AG04449 (cell line): ENCODE results near the gene AEBP2.
"Not testable (repeated sequence)": the region's sequence is repeated elsewhere in the genome, so short reads cannot be mapped to it uniquely, and the experiment has no call there.

Experiments used
- CTCF ChIA-PET: fragments of 350-600 bp; formaldehyde crosslinking; extraction: SDS; loops from one replicate; lab custom pipeline; 2021; ENCODE audit warnings: antibody characterized with exemption; lab: Yijun Ruan, JAX
- POLR2A ChIA-PET: fragments of 400-600, 350-600 bp; formaldehyde crosslinking; extraction: SDS; loops from one replicate; lab custom pipeline; 2020; ENCODE audit warnings: antibody characterized with exemption, inconsistent platforms; lab: Yijun Ruan, JAX
- DNase-seq: peaks from one replicate; pipeline ENCODE4 v3.0.0-alpha.2; 2010; ENCODE audit warnings: low read depth, low spot score
- H3K4me3 ChIP-seq: 2 replicates; pipeline ENCODE4 v1.5.1; 2011; ENCODE audit warnings: low read depth, mild to moderate bottlenecking, control low read depth, low read length
- TF ChIP-seq, protein P1 (sequence below): IDR thresholded peaks from one replicate; pipeline ENCODE4 v1.5.1; 2011; ENCODE audit warnings: mild to moderate bottlenecking, moderate library complexity, low read length, control low read depth, inconsistent platforms; ENCODE audit not compliant: insufficient read depth; ENCODE audit errors: missing control alignments

Gene AEBP2

DNA sequence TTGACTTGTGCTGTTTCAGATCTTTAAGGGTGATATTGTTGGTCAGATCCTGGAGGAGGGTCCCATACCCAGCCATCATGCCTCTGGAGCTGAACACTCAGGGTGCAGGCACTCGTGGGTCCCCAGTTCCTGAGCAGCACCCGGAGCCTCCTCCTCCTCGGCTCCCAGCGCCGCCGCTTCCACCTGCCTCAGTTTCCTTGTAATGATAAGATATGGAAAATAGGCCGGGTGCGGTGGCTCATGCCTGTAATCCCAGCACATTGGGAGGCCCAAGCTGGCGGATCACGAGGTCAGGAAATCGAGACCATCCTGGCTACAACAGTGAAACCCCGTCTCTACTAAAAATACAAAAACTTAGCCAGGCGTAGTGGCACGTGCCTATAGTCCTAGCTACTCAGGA, 20.2 kb upstream of the AEBP2 start:
- H3K4me3 ChIP-seq = no peak overlapping the region
- POLR2A ChIA-PET = no interaction called here
- TF ChIP-seq, protein P1, sequence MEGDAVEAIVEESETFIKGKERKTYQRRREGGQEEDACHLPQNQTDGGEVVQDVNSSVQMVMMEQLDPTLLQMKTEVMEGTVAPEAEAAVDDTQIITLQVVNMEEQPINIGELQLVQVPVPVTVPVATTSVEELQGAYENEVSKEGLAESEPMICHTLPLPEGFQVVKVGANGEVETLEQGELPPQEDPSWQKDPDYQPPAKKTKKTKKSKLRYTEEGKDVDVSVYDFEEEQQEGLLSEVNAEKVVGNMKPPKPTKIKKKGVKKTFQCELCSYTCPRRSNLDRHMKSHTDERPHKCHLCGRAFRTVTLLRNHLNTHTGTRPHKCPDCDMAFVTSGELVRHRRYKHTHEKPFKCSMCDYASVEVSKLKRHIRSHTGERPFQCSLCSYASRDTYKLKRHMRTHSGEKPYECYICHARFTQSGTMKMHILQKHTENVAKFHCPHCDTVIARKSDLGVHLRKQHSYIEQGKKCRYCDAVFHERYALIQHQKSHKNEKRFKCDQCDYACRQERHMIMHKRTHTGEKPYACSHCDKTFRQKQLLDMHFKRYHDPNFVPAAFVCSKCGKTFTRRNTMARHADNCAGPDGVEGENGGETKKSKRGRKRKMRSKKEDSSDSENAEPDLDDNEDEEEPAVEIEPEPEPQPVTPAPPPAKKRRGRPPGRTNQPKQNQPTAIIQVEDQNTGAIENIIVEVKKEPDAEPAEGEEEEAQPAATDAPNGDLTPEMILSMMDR = no peak
- DNase-seq = no peak
- CTCF ChIA-PET = no interaction called here

DNA sequence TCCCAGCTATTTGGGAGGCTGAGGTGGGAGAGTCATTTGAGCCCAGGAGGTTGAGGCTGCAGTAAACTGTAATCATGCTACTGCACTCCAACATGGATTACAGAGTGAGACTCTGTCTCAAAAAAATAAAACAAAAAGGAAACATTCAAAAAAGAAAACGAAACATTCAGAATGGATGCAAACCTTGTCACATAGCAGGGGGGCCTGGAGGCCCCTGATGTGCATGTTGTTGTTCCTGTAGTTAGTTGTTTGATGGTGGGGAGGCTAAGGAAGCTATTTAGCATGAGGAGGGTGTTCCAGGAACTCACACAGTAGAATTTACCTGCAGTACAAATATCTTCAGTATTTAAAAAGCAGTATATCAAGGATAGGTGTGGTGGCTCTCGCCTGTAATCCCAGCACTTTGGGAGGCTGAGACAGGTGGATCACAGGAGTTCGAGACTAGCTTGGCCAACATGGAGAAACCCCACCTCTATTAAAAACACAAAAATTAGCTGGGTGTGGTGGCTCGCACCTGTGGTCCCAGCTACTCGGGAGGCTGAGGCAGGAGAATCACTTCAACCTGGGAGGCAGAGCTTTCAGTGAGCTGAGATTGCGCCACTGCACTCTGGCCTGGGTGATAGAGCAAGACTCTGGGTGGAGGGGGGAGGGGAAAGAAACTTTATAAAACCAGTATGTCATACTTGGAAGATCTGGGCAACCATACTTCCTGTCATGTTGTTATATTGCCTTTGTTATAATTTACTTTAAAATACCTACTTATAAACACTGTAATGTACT, 17.6 kb upstream of the AEBP2 start:
- ChIA-PET POLR2A (no interaction called here), CTCF (no interaction called here)
- no peak for DNase-seq
- TF ChIP-seq, protein P1 = no peak
- no peak overlapping the region for H3K4me3 ChIP-seq

DNA sequence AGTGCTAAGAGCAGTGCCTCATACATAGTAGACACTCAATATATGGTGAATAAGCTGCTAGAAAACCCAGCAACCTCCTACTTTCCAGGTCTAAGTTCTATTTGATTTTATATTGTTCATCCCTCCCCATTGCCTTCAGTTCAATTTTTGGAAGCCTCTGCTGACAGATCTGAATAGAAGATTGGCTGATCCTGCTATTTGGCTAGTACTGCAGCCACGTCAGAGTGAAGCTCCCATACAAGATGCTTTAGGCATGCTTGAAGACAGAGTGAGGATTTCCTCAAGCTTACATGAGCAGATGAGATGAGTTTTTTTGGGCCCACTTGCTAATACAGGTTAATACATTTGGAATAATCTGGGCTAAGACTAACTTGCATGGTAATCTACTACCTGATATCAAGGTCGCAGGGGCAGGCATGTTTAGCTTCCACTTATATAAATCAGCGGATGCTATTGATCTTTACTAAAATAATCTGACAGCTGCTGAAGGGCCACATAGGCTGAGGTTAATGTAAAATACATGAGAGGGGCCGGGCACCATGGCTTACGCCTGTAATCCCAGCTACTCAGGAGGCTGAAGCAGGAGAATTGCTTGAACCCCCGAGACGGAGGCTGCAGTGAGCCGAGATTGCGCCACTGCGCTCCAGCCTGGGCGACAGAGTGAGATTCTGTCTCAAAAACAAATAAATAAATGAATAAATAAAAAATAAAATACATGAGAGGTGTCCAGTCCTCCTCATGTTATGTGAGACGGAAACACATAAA, 15.9 kb upstream of the AEBP2 start:
- no peak overlapping the region for H3K4me3 ChIP-seq
- ChIA-PET CTCF (interaction anchor here (1.0 kb wide), 1 partner anchor 14 kb away, joined by 3 read pairs; no protein-coding TSS in a partner anchor), POLR2A (no interaction called here)
- TF ChIP-seq, protein P1 = no peak
- DNase-seq = no peak

DNA sequence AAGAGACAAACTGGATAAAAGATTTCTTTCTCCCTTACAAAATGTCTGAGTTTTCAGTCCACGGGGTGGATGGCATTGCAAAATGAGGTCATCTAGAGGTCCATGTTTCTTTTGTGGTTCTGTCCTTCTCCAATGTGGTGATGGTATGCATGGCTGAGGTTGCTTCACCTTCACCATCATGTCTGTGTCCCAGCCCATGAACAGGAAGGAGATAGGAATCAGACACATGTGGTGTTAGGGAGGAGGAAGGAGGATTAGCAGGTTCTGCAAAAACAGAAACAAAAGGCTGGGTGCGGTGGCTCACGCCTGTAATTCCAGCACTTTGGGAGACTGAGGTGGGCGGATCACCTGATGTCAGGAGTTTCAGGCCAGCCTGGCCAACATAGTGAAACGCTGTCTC, 11.0 kb upstream of the AEBP2 start:
- no peak overlapping the region for H3K4me3 ChIP-seq
- ChIA-PET CTCF (interaction anchor here (1.0 kb wide), 1 partner anchor 79 kb away, joined by 3 read pairs; no protein-coding TSS in a partner anchor), POLR2A (no interaction called here)

DNA sequence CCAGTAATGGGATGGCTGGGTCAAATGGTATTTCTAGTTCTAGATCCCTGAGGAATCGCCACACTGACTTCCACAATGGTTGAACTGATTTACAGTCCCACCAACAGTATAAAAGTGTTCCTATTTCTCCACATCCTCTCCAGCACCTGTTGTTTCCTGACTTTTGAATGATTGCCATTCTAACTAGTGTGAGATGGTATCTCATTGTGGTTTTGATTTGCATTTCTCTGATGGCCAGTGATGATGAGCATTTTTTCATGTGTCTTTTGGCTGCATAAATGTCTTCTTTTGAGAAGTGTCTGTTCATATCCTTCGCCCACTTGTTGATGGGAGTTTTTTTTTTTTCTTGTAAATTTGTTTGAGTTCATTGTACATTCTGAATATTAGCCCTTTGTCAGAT, 9.8 kb upstream of the AEBP2 start:
- DNase-seq = not testable (repeated sequence)

More for the DNA sequence above, 11.0 kb upstream of the AEBP2 start:
- TF ChIP-seq, protein P1 = no peak
- DNase-seq = no peak

DNA sequence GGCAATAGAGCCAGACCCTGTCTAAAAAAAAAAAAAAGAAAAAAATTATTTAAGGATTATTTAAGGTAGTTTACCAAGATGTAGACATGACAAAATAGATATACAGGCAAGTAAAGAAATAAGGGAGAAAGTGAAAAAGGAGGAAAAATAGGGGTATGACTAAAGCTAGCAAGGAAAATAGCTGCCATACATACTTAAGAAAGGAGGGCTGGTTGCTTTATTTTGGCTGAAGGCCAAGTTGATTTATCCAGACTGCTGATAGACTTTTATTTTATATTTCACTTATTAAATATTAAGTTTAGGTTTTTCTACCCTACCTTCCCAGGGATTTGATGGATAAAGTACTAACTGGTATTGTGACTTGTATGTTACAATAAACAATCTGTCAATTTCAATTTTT, 8.3 kb upstream of the AEBP2 start:
- POLR2A ChIA-PET = interaction anchor here (0.6 kb wide), 1 partner anchor 37 kb away, joined by 3 read pairs; no protein-coding TSS in a partner anchor
- no peak overlapping the region for H3K4me3 ChIP-seq
- DNase-seq = no peak
- CTCF ChIA-PET = no interaction called here
- TF ChIP-seq, protein P1 = no peak

More for the DNA sequence above, 9.8 kb upstream of the AEBP2 start:
- H3K4me3 ChIP-seq, POLR2A ChIA-PET, CTCF ChIA-PET: not testable (repeated sequence)
